ENCODE results near the gene TMEM220.
"Not testable (repeated sequence)": the region's sequence is repeated elsewhere in the genome, so short reads cannot be mapped to it uniquely, and the experiment has no call there.

Gene TMEM220

DNA sequence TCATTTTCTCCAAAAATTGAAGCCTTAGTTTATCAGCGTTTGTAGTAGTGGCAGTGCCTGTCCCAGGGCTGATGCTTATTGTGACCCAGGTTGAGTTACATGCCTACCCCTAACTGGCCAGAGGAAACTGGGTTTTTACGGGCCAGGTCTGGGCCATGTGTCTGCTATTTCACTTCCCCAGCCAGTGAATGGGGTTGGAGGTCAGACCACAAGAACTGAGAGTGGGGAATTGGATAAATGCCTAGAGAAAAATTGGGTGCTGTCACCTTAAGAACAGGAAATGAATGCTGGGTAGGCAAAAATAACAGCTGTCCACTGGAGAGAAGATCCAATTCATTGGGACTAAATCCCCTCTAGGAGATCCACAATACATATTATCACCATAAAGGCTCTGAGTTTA is 27.2 kb downstream of the TMEM220 start:
- no peak overlapping the region for H3K27ac ChIP-seq
- TF ChIP-seq, protein P1, sequence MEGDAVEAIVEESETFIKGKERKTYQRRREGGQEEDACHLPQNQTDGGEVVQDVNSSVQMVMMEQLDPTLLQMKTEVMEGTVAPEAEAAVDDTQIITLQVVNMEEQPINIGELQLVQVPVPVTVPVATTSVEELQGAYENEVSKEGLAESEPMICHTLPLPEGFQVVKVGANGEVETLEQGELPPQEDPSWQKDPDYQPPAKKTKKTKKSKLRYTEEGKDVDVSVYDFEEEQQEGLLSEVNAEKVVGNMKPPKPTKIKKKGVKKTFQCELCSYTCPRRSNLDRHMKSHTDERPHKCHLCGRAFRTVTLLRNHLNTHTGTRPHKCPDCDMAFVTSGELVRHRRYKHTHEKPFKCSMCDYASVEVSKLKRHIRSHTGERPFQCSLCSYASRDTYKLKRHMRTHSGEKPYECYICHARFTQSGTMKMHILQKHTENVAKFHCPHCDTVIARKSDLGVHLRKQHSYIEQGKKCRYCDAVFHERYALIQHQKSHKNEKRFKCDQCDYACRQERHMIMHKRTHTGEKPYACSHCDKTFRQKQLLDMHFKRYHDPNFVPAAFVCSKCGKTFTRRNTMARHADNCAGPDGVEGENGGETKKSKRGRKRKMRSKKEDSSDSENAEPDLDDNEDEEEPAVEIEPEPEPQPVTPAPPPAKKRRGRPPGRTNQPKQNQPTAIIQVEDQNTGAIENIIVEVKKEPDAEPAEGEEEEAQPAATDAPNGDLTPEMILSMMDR (conservative IDR thresholded peaks at IDR 0.05) = no peak

DNA sequence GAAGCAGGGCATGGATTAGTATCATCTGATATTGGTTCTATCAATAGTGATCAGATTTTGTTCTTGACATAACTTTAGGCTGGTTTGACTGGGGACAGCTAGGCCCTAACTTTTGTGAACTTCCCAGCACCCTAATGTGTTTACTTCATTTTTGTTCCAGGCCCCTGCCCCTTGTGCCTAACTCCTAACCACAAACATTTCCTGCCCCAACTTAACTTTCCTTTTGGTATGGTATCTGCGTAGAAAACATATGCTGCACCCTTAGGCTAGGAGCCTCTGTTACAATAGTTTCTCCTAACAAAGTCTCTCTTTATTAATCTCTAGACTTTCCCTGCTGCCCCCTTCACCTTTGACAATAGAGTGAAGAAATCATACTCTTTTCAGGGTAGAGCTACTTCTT is 30.0 kb downstream of the TMEM220 start:
- H3K27ac ChIP-seq = no peak overlapping the region
- TF ChIP-seq, protein P1 (conservative IDR thresholded peaks at IDR 0.05) = no peak

DNA sequence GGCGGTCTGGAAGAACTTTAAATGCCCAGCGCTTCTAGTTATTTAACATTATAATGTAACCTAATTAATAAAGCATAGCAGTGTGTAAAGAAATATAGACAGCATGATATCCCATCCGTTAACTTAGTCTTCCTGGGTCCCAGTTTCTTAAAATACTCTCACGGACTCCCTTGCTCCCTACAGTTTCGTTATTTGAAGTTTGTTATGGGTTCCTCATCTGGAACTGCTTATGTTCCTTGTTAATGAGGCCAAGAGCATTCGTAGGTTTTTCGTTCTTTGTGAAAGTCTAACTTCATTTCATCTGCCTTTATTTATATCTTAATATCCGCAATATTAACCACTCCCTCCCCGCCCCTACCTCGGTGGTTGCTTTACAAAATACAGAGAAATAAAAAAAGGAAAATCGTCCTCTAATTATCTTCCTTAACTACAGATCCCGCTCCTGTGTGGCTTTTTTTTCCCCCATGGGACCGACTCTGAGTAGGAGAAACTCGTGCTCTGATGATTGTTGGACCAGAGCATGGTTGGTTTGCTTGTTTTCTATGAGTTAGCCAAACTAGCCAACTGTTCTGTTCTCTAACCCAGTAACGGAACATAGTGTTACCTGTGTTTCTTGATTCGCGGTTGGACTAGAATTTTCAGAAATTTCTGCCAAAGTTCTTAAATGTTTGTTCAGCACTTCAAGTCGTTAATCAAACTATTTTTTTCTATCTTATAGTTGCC is 31.6 kb downstream of the TMEM220 start:
- peak overlapping the region; percentile 85 for H3K27ac ChIP-seq
- TF ChIP-seq, protein P1 (conservative IDR thresholded peaks at IDR 0.05) = no peak

DNA sequence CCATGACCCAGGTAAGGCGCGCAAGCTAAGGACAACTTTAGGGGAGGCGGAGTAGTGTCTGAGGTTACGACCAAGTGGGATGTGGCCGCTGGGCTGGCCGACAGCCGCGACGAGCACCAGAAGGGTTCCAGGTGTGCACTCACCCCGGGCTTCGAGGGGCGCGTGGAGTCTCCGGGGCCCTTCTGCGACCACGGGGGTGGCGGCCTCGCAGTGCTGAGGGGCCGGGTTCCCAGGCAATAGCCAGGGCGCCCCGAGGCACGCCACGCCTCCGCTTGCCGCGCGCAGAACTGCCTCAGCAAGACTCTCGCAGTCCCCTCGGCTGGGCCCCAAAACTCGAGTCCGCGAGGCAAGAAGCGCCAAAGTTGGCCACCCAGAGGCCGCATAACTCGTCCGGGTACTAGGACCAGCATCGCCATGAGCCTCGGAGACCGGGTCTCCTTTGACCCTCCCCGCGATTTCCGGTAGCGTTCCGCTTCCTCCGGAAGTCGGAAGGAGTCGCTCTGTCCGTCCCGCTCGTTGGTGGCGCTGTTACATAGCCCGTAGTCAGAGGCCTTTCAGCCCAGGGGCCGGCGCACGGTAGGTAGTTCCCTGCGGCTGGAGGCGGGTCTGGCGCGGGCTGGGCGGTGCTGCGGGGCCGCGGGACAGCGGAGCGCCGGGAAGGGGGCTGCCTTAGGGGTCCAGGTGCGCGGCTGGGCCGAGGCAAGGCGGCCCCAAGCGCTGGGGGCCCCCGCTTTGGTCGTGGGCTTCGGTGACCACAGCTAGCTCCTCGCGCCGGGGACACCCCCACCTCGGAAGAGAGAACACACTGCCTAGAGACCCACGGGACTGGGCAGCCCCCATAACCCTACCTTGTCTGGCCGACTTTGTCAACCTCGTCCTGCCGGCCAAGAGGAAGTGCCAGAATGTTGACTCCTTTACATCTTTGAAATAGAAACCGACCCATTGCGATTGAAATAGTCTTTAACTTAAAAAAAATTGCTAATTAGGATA is 32.4 kb downstream of the TMEM220 start, which contains the start of the genes ADPRM and SCO1:
ADPRM (plus strand) TSS at position 503 of the 990 bp plus-strand sequence. CDS start 7,333 bp downstream, outside the sequence.
SCO1 (minus strand) TSS at position 442 of the 990 bp plus-strand sequence; CDS start at position 416, 26 bp downstream.
- peak within 1 kb of the TSS; percentile 85 for H3K27ac ChIP-seq
- TF ChIP-seq, protein P1 (conservative IDR thresholded peaks at IDR 0.05) = peak; percentile 29

DNA sequence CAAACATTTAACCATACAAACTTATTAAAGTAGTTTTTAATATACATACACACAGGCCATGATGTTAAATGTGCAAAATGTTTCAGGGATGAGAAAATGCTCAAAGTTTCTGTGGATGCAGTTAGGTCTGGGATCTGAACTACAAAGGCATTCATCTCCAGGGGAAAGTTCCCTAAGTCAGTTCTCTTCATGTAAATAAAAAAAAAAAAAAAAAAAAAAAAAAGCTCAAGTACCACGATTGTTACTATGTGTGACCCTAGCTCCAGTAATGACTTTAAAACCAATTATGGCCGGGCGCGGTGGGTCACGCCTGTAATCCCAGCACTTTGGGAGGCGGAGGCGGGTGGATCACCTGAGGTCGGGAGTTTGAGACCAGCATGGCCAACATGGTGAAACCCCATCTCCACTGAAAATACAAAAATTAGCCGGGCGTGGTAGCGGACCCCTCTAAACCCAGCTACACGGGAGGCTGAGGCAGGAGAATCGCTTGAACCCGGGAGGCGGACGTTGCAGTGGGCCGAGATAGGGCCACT is 33.9 kb downstream of the TMEM220 start:
- not testable (repeated sequence) for H3K27ac ChIP-seq

DNA sequence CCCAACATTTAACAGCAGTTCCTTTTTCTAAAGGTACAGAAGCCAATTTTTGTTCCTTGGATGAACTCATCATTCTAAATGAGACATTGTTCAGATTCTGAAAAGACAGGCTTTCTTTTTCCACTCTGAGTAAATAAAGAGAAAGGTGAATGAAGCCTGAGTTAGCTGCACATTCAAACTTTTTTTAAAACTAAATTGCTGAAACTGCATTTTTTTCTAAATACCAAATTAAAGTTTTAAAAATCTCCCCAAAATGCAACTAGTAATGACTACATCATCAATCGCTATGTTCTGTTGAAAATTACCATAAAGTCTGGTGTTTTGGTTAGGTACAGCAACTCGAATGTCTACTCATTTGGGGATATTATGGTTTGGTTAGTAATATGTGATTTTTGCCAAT is 42.3 kb downstream of the TMEM220 start:
- no peak overlapping the region for H3K27ac ChIP-seq
- TF ChIP-seq, protein P1 (conservative IDR thresholded peaks at IDR 0.05) = no peak

DNA sequence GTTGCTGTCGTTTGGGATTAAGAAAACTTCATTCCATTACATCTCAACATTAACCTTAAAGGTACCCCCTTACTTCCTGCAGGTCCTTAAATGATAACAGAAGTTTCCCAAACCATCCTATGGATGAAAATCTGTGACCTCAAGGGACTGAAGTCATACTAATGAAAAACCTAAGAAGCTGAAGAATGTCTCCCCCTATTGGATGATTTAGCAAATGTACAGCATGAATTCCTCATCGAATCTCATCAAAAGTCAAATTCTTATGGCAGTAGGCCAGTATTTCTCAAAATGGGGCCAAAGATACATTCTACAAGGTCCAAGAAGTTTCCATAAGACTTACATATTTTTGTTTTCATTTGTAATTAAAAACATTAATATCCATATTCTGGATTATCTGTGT is 46.0 kb downstream of the TMEM220 start:
- TF ChIP-seq, protein P1 (conservative IDR thresholded peaks at IDR 0.05) = peak; percentile 58
- no peak overlapping the region for H3K27ac ChIP-seq

All from VCaP (cell line).